Keratinocyte (primary cell): ENCODE data around the gene DYNLRB2.

Source experiments
- EZH2 ChIP-seq: IDR thresholded peaks from one replicate; pipeline ENCODE4 v1.6.1; 2012; ENCODE audit warnings: inconsistent platforms, mild to moderate bottlenecking, low read length, moderate library complexity
- TF ChIP-seq, protein P1 (sequence below), 3 experiments: IDR thresholded peaks in 1 of 3; conservative IDR thresholded peaks in 1 of 3; optimal IDR thresholded peaks in 1 of 3; 2 replicates in 2 of 3; 3 replicates in 1 of 3; pipeline versions ENCODE3 to v1.5.1; 2011; ENCODE audit warnings: low read length in 3 of 3, mild to moderate bottlenecking in 3 of 3, moderate library complexity in 2 of 3, control low read depth in 1 of 3, inconsistent platforms in 1 of 3; ENCODE audit not compliant: insufficient read depth in 2 of 3; ENCODE audit errors: extremely low read depth in 1 of 3

DNA sequence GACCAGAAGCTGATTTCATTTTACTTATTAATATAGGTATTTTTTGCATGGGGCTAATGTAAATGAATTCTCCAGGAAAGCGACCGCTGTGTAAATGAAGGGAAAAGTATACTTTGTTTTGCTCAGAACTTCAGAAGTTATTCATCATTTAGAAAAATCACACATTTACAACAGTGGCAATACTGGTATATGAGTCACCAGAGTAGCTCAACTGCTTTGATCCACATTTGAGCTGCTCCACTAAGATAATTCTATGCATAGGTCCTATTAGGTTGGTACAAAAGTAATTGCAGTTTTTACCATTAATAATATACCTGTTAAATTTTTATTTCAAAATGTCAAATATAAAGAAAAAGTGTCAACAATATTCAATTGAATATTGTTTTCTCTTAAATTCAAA lies 22.9 kb upstream of the DYNLRB2 start:
- TF ChIP-seq, protein P1, sequence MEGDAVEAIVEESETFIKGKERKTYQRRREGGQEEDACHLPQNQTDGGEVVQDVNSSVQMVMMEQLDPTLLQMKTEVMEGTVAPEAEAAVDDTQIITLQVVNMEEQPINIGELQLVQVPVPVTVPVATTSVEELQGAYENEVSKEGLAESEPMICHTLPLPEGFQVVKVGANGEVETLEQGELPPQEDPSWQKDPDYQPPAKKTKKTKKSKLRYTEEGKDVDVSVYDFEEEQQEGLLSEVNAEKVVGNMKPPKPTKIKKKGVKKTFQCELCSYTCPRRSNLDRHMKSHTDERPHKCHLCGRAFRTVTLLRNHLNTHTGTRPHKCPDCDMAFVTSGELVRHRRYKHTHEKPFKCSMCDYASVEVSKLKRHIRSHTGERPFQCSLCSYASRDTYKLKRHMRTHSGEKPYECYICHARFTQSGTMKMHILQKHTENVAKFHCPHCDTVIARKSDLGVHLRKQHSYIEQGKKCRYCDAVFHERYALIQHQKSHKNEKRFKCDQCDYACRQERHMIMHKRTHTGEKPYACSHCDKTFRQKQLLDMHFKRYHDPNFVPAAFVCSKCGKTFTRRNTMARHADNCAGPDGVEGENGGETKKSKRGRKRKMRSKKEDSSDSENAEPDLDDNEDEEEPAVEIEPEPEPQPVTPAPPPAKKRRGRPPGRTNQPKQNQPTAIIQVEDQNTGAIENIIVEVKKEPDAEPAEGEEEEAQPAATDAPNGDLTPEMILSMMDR (optimal IDR thresholded peaks at IDR 0.05 in 1 of 3, IDR thresholded peaks at IDR 0.05 in 1 of 3, conservative IDR thresholded peaks at IDR 0.05 in 1 of 3; ENCODE audit: extremely low read depth in 1 of 3, insufficient read depth in 2 of 3, low read length in 3 of 3), result no peak
- TF ChIP-seq EZH2, result no peak
